GM19351 (cell line): Measurements from ENCODE around the gene RANBP10.

Source experiments
- ATAC-seq: cut with Tn5 transposase; IDR thresholded peaks from one replicate; pipeline ENCODE4 v1.9.1; 2021; ENCODE audit warnings: mild to moderate bottlenecking, moderate library complexity; ENCODE audit not compliant: unreplicated experiment

Gene RANBP10

GRCh38 chr16:67749436-67750078 is 56.8 kb downstream of the RANBP10 start:
- ATAC-seq = no peak

GRCh38 chr16:67748834-67749233 is 57.5 kb downstream of the RANBP10 start:
- no peak for ATAC-seq

DNA sequence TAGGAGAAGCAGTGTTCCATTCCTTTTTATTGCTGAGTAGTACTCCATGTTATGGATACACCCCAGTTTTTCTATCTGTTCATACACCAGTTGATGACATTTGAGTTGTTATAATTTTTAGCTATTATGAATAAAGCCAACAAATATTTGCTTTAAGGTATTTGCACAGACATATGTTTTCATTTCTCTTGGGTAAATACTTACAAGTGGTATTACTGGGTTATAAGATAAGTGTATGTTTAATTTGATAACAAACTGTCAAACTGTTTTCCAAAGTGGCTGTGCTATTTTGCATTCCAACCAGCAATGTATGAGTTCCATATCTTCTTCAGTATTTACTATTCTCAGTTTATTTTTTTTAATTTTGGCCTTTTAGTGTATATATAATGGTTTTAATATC is 59.5 kb downstream of the RANBP10 start:
- no peak for ATAC-seq

DNA sequence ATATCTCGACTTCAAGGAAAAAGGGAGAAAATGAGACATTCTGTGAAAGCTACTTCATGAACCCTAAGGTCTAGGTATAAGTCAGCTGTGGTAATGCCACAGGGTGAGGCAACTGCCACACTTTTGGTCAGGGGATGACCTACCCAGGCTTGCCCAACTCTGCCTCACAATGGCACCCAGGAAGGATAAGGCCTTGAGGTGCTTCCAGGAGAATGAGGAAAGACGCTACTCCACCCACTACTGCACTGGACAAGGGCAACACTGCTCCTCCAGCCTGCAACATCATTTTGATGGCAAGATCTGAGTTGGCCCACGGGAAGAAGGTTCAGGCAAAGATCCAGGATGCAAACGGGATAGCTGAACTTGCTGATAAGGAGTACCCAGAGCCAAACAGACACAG is 65.2 kb downstream of the RANBP10 start:
- no peak for ATAC-seq

DNA sequence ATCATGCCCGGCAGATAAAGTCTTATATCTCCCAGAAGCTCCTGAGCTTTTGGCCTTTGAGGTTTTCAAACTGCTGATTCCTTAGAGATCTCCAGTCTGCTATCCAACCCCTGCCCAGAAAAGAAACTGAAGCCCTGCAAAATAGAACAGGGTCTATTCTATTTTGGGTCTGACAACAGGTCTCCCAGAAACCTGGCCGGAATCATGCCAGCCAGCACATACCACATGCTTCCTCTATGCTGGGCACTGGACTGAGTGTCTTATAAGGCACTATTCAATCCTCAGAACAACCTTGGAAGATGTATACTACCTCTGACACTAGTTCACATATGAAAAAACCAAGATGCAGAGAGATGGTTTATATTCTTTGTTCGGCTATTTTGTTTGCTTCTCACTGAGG is 66.0 kb downstream of the RANBP10 start:
- no peak for ATAC-seq

GRCh38 chr16:67736858-67737257 is 69.5 kb downstream of the RANBP10 start:
- no peak for ATAC-seq

DNA sequence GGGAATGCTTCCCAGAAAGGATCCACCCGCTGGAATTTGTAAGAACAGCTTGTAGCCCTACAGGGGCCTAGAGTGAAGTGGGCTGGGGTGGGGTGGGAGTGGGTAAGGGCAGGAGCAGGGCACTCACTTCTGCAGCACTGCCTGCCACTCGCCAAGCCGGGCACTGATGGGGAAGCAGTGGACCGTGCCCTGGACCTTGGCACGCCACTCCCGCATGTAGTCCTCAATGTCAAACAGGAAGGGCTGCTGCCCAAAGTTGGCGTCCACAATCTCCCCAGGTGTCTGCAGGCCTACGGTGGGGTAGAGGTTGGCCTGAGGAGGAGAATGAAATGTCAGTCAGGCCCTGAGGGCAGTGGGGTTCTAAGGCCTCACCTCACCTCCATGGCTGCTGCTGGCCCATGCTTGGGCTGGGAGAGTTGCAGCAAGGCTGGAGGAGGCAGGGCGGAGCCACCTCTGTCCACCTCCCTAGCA is 71.6 kb downstream of the RANBP10 start:
- ATAC-seq = no peak

DNA sequence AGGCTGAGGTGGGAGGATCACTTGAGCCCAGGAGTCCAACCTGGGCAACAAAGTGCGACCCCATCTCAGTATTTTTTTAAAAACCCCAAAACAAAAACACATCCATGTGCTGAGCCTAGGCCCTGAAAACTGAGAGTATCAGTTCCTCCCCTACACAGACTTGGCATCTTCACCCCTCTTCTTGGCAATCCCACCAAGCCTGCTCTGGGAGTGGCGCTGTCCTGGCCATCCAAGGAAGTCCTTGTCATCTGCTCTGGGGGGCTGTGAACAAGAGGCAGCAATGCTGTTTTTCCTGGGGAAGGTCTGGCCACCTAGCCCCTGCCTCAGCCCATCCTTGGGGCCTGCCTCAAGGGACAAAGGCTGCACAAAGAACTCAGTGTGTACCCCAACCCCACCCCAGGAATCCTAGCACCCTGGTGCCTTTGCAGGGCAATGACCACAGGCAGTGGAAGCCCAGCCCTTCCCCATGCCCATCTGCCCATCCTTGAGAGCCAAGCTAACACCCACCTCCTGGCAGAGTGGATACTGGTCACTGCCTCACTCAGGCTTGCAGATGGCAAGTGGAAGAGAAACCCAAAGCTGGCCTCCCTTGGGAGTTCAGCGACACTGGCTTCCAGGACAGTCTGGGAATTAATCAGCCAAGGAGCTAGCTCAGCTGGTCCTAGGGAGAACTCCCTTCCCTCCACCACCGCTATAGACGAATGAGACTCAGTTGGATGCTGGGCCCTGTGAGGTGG is 72.5 kb downstream of the RANBP10 start:
- ATAC-seq = no peak

- no peak for ATAC-seq
Measured at GRCh38 chr16:67731753-67732095, 74.6 kb downstream of the RANBP10 start.

DNA sequence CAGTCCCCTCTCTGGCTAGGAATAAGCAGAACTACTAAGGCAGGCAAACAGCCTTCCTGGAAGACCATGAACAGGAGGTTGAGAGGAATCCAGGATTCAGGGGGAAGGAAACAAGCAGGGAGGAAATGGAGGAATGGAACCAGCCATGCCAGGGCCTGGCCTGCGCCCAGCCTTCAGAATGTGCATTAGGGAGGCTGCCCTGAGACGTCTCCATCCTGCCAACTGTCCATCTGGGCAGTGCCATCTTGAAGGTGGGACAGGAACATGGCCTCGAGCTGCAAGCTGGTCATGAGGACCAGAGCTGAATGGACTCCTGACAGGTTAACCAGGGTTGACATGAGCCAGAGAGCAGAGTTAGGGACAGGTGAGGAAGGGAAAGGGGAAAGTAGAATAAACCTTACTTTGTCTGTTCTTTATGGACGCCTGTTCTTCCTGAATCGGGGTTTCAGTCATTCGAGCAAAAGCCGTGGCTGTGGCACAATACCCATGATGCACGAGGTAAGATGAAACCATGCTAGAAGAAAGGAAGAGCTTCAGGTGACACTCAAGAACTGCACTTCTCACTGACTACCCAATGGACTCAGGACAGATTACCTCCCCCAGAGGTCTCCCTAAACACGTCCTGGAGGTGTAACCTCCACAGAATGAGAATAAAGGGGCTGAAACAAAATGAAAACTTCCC is 75.1 kb downstream of the RANBP10 start:
- no peak for ATAC-seq

DNA sequence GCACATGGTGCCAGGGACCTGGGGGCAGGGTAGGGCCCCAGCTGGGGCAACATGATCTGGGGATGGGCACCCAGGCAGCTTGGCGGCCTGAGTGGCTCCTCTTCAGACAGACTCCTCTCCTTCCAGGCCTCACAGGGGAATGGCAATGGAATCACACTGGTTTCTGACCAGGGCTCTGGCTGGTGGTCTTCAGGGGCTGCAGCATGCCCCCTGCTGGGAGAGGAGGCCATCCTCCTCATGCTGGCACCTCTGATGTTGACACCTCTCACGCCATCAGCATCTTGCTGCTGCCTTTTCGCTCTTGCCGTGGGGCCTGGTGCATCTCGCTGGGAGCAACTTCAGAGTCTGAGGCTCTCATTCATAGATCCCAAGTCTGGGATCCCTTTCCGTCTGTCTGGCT is 76.0 kb downstream of the RANBP10 start:
- ATAC-seq = no peak

- ATAC-seq = no peak
Measured at GRCh38 chr16:67729636-67730248, 76.6 kb downstream of the RANBP10 start.

GRCh38 chr16:67727521-67728485 is 78.6 kb downstream of the RANBP10 start:
- no peak for ATAC-seq

DNA sequence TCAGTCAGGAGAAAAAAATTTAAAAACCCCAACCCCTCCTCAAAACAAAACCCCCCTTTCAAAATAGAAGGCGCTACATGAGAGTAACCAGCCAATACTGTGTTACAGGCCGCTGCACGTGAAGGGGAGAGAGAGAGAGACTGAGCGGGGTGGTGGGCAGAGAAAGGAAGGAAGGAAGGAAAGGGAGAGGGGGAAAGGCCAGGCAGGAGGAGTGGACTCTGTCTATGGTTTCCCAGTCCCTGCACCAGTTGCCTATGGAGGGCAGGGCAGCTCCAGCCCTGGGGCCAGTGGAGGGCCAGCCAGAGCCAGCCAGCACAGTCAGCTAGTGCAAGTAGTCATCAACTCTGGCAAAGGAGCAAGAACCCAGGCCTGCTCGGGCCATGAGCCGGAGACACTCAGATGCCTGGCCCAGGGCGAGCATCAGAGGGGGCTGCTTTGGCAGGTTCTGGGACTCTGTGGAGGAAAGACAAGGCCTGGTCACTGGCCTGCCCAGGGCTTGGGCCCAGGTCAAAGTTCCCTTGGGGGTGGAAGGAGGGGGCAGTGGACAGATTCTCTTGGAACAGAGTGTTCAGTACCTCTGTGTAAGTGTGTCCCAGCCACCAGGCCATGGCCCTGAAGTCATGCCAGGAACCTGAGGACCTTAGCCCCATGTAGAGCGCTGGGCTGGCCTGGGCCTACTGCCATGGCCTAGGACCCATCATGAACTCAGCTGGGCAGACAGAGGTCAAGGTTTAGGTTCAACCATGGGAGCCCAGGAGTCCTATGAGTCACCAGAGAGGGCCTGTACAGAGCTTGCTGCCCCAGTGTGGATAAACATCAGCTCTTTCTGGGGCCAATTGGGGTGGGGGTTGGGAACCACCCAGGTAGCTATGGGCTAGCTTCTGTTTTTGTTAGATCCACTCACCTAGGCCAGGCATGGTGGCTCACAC is 80.0 kb downstream of the RANBP10 start:
- ATAC-seq = no peak

DNA sequence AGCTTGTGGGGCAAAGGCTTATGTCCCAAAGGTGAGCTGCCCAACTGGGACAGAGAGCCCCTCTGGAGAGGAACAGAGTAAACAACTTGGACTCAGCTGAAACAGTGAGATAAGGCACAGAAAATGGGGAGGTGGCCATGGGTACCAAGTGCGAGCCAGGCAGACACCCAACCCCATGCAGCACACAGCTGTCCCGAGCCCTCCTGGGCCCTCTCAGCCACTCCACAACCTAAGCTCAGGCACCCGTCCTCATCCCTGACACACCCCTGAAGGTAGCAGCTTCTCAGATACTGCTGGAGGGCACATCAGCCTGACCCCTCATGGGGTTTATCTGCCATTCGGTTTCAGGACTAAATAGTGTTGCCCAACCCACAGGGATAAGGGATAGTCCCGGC is 82.5 kb downstream of the RANBP10 start:
- ATAC-seq = no peak

DNA sequence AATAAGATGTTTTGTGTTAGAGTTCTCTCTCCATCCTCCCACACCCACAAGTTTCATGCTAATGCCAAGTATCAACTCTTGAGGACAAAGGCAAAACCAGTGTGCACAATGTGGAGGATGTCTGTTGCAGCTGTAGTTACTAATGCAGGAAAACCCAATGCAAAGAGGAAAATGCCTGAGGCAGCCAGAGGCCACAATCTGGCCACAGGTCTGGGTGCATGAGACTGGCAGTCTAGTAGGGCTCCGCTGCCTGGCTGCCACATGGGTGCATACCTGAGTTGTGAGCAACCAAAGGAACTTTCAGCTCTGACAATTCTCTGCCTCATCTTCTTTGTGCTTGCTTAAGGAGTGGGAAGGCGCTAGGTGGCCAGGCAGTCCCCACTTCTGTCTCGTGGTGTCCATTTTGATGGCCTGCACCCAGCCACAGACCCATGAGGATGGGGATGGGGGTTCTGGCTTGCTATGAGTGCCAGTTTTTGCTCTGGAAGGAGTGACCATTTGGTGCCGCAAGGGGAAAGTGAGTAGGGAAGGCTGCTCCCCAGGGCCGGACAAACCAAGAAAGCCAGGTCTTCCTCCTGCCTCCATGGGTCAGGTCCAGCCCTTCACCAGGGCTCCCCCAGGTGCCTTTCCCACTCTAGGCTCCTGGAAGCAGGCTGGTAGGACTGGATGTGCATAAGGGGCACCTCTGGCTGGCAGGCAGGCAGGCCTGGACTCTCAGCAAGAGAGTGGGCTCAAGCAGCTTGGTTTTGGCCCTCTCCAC is 83.0 kb downstream of the RANBP10 start:
- no peak for ATAC-seq

DNA sequence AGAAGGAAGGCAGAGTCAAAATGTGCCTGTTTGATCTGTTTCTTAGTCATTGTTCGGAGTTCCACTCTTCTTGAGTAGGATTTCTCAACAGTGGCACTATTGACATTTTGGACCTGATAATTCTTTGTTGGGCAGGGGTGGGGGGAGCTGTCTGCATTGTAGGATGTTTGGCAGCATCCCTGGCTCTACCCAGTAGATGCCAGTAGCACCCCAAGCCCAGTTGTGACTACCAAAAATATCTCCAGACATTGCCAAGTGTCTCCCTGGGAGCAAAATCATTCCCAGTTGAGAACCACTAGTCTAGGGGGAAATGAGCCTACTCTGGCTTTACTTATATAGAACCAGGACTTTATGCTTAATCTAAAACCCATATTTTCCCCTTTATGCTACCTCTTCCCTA is 86.1 kb downstream of the RANBP10 start:
- ATAC-seq = no peak

DNA sequence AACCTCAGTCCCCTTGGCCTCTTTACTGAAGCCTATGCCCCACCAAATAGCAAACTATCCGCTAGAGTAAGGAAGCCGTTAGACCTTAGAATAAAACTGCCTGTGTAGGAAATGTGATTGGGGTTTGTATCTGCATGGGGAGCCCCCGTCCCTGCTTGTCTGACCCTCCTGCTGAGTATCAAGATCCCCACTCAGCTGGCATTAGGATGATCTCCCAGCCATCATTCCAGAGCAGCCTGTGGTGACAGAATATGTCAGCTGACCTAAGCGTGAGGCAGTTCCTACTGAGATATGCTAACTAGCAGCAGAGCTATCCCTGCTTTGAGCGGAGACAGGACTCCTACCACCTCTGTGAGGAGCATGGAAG is 86.6 kb downstream of the RANBP10 start:
- ATAC-seq = no peak
